AG20443 (cell line): Measurements from ENCODE around the gene MOCOS.

Experiments used
- DNase-seq: peaks from one replicate; pipeline ENCODE4 v3.0.0; 2012; ENCODE audit warnings: low spot score, mixed read lengths

Gene MOCOS

GRCh38 chr18:36273347-36273746, 86.0 kb downstream of the MOCOS start:
- no peak for DNase-seq

- no peak for DNase-seq
Measured at GRCh38 chr18:36274083-36274715, 86.9 kb downstream of the MOCOS start.

- no peak for DNase-seq
Measured at GRCh38 chr18:36275561-36275960, 88.3 kb downstream of the MOCOS start.

- no peak for DNase-seq
Measured at GRCh38 chr18:36279001-36279400, 91.7 kb downstream of the MOCOS start.

- no peak for DNase-seq
Measured at GRCh38 chr18:36281936-36282335, 94.6 kb downstream of the MOCOS start.

GRCh38 chr18:36283448-36283847, 96.2 kb downstream of the MOCOS start:
- no peak for DNase-seq

GRCh38 chr18:36284268-36284667, 97.0 kb downstream of the MOCOS start:
- DNase-seq, result no peak

- DNase-seq, result peak; percentile 67
Measured at GRCh38 chr18:36284671-36285295, 97.5 kb downstream of the MOCOS start.

- no peak for DNase-seq
Measured at GRCh38 chr18:36287653-36288052, 100.4 kb downstream of the MOCOS start.

GRCh38 chr18:36288689-36289088, 101.4 kb downstream of the MOCOS start:
- DNase-seq, result no peak

GRCh38 chr18:36294031-36294430, 106.7 kb downstream of the MOCOS start:
- DNase-seq, result peak; percentile 44

GRCh38 chr18:36295214-36295613, 107.9 kb downstream of the MOCOS start:
- no peak for DNase-seq

GRCh38 chr18:36295880-36296301, 108.6 kb downstream of the MOCOS start:
- no peak for DNase-seq

GRCh38 chr18:36296650-36297416, 109.5 kb downstream of the MOCOS start:
- peak; percentile 88 for DNase-seq

- DNase-seq, result peak; percentile 94
Measured at GRCh38 chr18:36297417-36298125, 110.3 kb downstream of the MOCOS start, which contains the start of gene FHOD3. Gene FHOD3, plus strand, starts transcription at chr18:36297713. Its CDS starts 123 bp downstream, at chr18:36297836.

GRCh38 chr18:36298126-36298741, 110.9 kb downstream of the MOCOS start:
- peak; percentile 50 for DNase-seq

GRCh38 chr18:36299015-36299414, 111.7 kb downstream of the MOCOS start:
- no peak for DNase-seq

GRCh38 chr18:36300211-36300610, 112.9 kb downstream of the MOCOS start:
- no peak for DNase-seq

- DNase-seq, result no peak
Measured at GRCh38 chr18:36301884-36302283, 114.6 kb downstream of the MOCOS start.

- no peak for DNase-seq
Measured at GRCh38 chr18:36302676-36303075, 115.4 kb downstream of the MOCOS start.

GRCh38 chr18:36303211-36303844, 116.0 kb downstream of the MOCOS start:
- no peak for DNase-seq
